ENCODE results near the gene HNRNPD. TPM values are rescaled to one million over a fixed set of nuclear protein-coding genes. Genes with fewer than 3 reads are reported as not detected.

The HNRNPD gene
- total and polyA plus RNA-seq, 2 of the 8 experiments (the other 6 are each of a cell fraction or from before 2014, with no cell fraction given), result 118 to 646 TPM

GRCh38 chr4:82354788-82355187, 19.0 kb downstream of the HNRNPD start (continued):
- no peak for TF ChIP-seq CHD7 (IDR thresholded peaks at IDR 0.05; ENCODE audit: insufficient replicate concordance, low read length)
- TF ChIP-seq E2F6 (IDR thresholded peaks at IDR 0.05), result no peak
- TF ChIP-seq CBX8 (IDR thresholded peaks at IDR 0.05; ENCODE audit: borderline replicate concordance, low read depth, low read length), result no peak
- no peak for TF ChIP-seq MAFK (IDR thresholded peaks at IDR 0.05; ENCODE audit: low read depth, low read length)
- TF ChIP-seq EGR1 (IDR thresholded peaks at IDR 0.05; ENCODE audit: borderline replicate concordance, low read depth, low read length), result no peak
- TF ChIP-seq SP1 (IDR thresholded peaks at IDR 0.05; ENCODE audit: low read depth, low read length), result no peak
- TF ChIP-seq ATF2 (IDR thresholded peaks at IDR 0.05; ENCODE audit: low read length), result no peak

All from H1 (cell line).